ENCODE results near the gene CLEC2A. TPM values are rescaled to one million over a fixed set of nuclear protein-coding genes. Genes with fewer than 3 reads are reported as not detected.

Gene CLEC2A
- polyA plus RNA-seq, 3 donors: not detected

Other genes with a start within 250 kb of the CLEC2A start
- gene CLECL1, start 199.3 kb downstream of the CLEC2A start, polyA plus RNA-seq (ENCODE audit: insufficient read length in 3 of 3): under 1 TPM; 0.16 to 0.32 (median 0.30) TPM
- 1 to 10 TPM; 1.3 to 5.2 (median 3.4) TPM for gene CD69, start 171.5 kb downstream of the CLEC2A start, polyA plus RNA-seq (ENCODE audit: insufficient read length in 3 of 3)
- under 1 TPM; 0.36 to 0.88 (median 0.49) TPM for gene KLRF1, start 104.9 kb downstream of the CLEC2A start, polyA plus RNA-seq (ENCODE audit: insufficient read length in 3 of 3)
- gene CLEC2B, start 63.0 kb downstream of the CLEC2A start, polyA plus RNA-seq (ENCODE audit: insufficient read length in 3 of 3): 1 to 10 TPM; 2.2 to 3.7 (median 3.1) TPM
- not detected for gene KLRF2, start 50.9 kb downstream of the CLEC2A start, polyA plus RNA-seq (ENCODE audit: insufficient read length in 3 of 3)
- 1 to 10 TPM; 1.1 to 1.6 (median 1.3) TPM for gene CLEC12A, start 39.0 kb upstream of the CLEC2A start, polyA plus RNA-seq (ENCODE audit: insufficient read length in 3 of 3)
- 1 to 10 TPM in 2 of 3 donors, under 1 TPM in 1; 0.48 to 1.4 (median 1.4) TPM for gene CLEC1B, start 66.8 kb upstream of the CLEC2A start, polyA plus RNA-seq (ENCODE audit: insufficient read length in 3 of 3)
- gene CLEC12B, start 78.3 kb upstream of the CLEC2A start, polyA plus RNA-seq (ENCODE audit: insufficient read length in 3 of 3): under 1 TPM in 2 of 3 donors, not detected in 1; 0.06 to 0.25 TPM
- under 1 TPM; 0.22 to 0.39 (median 0.38) TPM for gene CLEC9A, start 98.3 kb upstream of the CLEC2A start, polyA plus RNA-seq (ENCODE audit: insufficient read length in 3 of 3)
- gene CLEC1A, start 166.6 kb upstream of the CLEC2A start, polyA plus RNA-seq (ENCODE audit: insufficient read length in 3 of 3): 1 to 10 TPM; 3.4 to 4.1 (median 3.6) TPM
- gene CLEC7A, start 197.8 kb upstream of the CLEC2A start, polyA plus RNA-seq (ENCODE audit: insufficient read length in 3 of 3): 1 to 10 TPM; 1.9 to 4.1 (median 2.5) TPM
- 1 to 10 TPM; 1.3 to 1.6 (median 1.3) TPM for gene OLR1, start 239.8 kb upstream of the CLEC2A start, polyA plus RNA-seq (ENCODE audit: insufficient read length in 3 of 3)
- 100 to 1,000 TPM; 127 to 167 (median 151) TPM for gene TMEM52B, start 246.7 kb upstream of the CLEC2A start, polyA plus RNA-seq (ENCODE audit: insufficient read length in 3 of 3)